ENCODE measurements around the gene RHEB. TPM values are rescaled to one million over a fixed set of nuclear protein-coding genes. Genes with fewer than 3 reads are reported as not detected.
A peak's percentile ranks its signal among the peaks of the same experiment; 100 is the strongest.

The RHEB gene
- total RNA-seq, 1 donor from 2014 or later = 81.0 TPM

DNA sequence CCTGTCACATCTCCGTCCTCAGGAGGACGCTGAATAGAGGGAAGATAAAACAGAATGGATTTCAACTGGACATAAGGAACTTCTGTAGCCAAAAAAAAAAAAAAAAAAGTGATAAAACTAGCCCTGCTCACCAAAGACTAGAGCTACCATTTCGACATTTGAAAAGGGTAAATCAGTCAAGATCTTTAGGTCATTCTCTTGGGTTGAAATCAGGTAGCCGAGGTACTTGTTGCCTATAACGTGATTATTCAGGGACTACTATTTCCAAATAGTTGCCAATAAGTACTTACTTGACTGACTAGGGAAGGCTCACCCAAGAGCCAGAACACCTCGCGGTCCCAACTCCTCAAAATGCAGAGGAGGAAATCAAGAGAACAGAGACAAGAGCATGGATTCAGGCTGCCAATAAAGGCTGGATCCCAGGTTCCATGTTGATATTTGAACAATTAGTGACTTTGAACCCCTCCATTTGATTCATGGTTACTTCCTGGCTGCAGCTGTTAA lies 2.0 kb downstream of the RHEB start:
- H3K4me3 Mint-ChIP-seq = peak overlapping the region; percentile 96
- H3K4me1 Mint-ChIP-seq (ENCODE audit: unreplicated experiment) = peaks cover 30% of the 10 kb centered on the region
- peaks cover 3% of the 10 kb centered on the region for H3K27me3 Mint-ChIP-seq
- peak overlapping the region; percentile 98 for H3K27ac Mint-ChIP-seq
- TF ChIP-seq, protein P1, sequence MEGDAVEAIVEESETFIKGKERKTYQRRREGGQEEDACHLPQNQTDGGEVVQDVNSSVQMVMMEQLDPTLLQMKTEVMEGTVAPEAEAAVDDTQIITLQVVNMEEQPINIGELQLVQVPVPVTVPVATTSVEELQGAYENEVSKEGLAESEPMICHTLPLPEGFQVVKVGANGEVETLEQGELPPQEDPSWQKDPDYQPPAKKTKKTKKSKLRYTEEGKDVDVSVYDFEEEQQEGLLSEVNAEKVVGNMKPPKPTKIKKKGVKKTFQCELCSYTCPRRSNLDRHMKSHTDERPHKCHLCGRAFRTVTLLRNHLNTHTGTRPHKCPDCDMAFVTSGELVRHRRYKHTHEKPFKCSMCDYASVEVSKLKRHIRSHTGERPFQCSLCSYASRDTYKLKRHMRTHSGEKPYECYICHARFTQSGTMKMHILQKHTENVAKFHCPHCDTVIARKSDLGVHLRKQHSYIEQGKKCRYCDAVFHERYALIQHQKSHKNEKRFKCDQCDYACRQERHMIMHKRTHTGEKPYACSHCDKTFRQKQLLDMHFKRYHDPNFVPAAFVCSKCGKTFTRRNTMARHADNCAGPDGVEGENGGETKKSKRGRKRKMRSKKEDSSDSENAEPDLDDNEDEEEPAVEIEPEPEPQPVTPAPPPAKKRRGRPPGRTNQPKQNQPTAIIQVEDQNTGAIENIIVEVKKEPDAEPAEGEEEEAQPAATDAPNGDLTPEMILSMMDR (conservative IDR thresholded peaks at IDR 0.05) = no peak
- H3K36me3 Mint-ChIP-seq = peaks cover 27% of the 10 kb centered on the region
- no peak for DNase-seq (ENCODE audit: extremely low spot score, unreplicated experiment)
- H3K9me3 Mint-ChIP-seq = peaks cover 11% of the 10 kb centered on the region

DNA sequence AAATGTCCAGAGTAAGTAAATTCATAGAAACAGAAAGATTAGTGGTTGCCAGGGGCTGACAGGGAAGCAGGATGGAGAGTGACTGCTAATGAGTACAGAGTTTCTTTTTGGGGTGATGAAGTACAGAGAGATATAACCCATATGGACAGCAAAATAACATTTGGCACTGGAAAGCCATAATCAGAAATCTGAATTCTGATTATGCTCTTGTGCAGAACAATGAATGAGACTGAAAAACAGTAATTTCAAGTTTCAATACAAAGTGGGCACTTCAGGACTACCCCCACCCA lies 4.5 kb downstream of the RHEB start:
- Mint-ChIP-seq H3K27ac (peak overlapping the region; percentile 30), H3K4me1 (ENCODE audit: unreplicated experiment) (peaks cover 30% of the 10 kb centered on the region), H3K27me3 (peaks cover 3% of the 10 kb centered on the region), H3K36me3 (peaks cover 36% of the 10 kb centered on the region), H3K9me3 (peaks cover 17% of the 10 kb centered on the region), H3K4me3 (peak overlapping the region; percentile 21)
- DNase-seq (ENCODE audit: extremely low spot score, unreplicated experiment) = no peak
- TF ChIP-seq, protein P1 (conservative IDR thresholded peaks at IDR 0.05) = no peak

DNA sequence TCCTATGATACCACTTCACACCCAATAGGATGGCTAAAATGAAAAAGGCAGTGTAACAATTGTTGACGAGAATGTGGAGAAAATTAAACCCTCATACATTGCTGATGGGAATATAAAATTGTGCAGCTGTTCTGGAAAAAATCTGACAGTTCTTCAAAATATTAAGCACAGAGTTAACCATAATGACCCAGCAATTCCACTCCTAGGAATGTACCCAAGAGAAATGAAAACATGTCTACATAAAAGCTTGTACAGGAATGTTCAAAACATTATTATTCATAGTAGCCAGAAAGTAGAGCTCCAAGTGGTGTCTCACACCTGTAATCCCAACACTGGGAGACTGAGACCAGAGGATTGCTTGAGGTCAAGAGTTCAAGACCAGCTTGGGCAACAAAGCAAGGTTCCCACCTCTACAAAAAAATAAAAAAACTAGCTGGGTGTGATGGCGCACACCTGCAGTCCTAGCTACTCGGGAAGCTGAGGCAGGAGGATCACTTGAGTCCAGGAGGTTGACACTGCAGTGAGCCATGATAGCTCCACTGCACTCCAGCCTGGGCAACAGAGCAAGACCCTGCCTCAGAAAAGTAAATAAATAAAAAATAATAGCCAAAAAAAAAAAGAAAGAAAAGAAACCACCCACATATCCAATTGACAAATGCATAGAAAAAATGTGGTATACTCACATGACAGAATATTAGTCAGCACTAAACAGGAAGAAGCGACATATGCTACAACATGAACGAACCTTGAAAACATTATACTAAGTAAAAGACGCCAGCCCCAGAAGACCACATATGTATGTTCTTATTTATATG lies 5.0 kb downstream of the RHEB start:
- TF ChIP-seq, protein P1 (conservative IDR thresholded peaks at IDR 0.05) = no peak
- Mint-ChIP-seq H3K4me1 (ENCODE audit: unreplicated experiment) (peaks cover 35% of the 10 kb centered on the region), H3K36me3 (peaks cover 41% of the 10 kb centered on the region), H3K9me3 (peaks cover 22% of the 10 kb centered on the region), H3K27me3 (peaks cover under 1% of the 10 kb centered on the region), H3K27ac (peak overlapping the region; percentile 30), H3K4me3 (peak overlapping the region; percentile 21)
- DNase-seq (ENCODE audit: extremely low spot score, unreplicated experiment) = no peak

DNA sequence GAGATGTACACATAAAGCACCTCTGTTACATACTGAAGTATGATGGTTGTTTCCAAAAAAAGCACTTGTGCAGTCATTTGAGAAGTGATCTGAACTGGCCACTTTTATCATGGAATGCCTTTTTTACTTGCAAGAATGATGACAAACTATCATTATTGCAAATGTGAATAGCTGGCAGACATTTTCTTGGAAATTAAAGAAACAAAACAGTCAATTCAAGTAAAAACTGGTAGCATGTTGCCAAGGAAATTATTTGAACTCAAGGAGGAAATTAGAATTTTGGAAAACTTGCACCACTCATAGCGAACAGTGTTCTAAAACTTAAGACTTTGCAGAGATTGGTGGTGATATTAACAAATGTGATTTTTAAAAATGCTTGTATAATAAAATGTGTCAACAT lies 6.6 kb downstream of the RHEB start:
- Mint-ChIP-seq H3K36me3 (peaks cover 41% of the 10 kb centered on the region), H3K27me3 (no peaks in the 10 kb centered on the region), H3K4me3 (no peak overlapping the region), H3K4me1 (ENCODE audit: unreplicated experiment) (peaks cover 40% of the 10 kb centered on the region), H3K9me3 (peaks cover 22% of the 10 kb centered on the region), H3K27ac (no peak overlapping the region)
- DNase-seq (ENCODE audit: extremely low spot score, unreplicated experiment) = no peak
- TF ChIP-seq, protein P1 (conservative IDR thresholded peaks at IDR 0.05) = no peak

DNA sequence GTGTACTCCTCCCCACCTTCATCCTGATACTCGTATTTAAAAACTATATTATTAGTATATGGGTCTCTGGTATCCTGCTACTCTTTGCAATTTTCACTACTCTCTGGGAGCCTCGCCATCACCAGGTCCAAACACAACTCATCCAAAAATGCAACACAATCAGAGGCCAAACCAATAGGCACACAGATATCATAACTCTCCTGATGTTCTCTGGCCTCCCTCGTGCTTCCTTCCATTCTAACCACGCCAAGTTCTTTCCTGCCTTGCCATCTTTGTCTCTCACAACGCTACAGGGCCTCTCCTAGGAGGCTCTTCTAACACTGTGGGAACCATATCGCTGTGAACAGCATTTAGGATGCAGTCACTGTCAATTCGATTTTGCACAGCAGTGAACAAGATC lies 7.3 kb downstream of the RHEB start:
- Mint-ChIP-seq H3K27ac (no peak overlapping the region), H3K4me3 (no peak overlapping the region), H3K4me1 (ENCODE audit: unreplicated experiment) (peaks cover 36% of the 10 kb centered on the region), H3K27me3 (no peaks in the 10 kb centered on the region), H3K9me3 (peaks cover 22% of the 10 kb centered on the region), H3K36me3 (peaks cover 41% of the 10 kb centered on the region)
- TF ChIP-seq, protein P1 (conservative IDR thresholded peaks at IDR 0.05) = no peak
- no peak for DNase-seq (ENCODE audit: extremely low spot score, unreplicated experiment)
